HEK293T (cell line): ENCODE results near the gene GDF10.

Source experiments
- BHLHE40 ChIP-seq: fragments of 450-650 bp; IDR thresholded peaks from 2 replicates; pipeline ENCODE4 v1.6.1; 2016; ENCODE audit warnings: mild to moderate bottlenecking, moderate library complexity, borderline replicate concordance
- NFRKB ChIP-seq: fragments of 450-650 bp; IDR thresholded peaks from 2 replicates; pipeline ENCODE4 v1.6.1; 2016; ENCODE audit warnings: mild to moderate bottlenecking, moderate library complexity
- ZNF384 ChIP-seq: fragments of 450-650 bp; IDR thresholded peaks from 2 replicates; pipeline ENCODE4 v1.6.1; 2016

DNA sequence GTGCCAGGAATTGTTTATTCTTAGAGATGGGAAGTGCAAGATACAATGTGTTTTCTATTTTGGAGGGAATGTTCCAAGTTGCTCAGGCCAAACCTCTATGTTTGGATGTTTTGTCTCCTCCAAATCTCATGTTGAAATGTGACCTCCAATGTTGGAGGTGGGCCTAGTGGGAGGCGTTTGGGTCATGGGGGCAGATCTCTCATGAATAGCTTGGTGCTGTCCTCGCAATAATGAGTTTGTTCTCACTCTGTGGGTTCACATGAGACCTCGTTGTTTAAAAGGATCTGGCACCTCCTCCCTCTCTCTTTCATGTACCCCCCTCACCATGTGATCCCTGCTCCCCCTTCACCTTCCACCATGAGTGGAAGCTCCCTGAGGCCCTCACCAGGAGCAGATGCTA lies 8.3 kb upstream of the GDF10 start:
- no peak for TF ChIP-seq ZNF384
- no peak for TF ChIP-seq BHLHE40
- no peak for TF ChIP-seq NFRKB
